NCI-H2196 (cell line): ENCODE measurements around the gene USP21.

Source experiments
- DNase-seq: peaks from one replicate; lab custom pipeline; 2025; ENCODE audit not compliant: unreplicated experiment; lab: John Stamatoyannopoulos, UW

Gene USP21

DNA sequence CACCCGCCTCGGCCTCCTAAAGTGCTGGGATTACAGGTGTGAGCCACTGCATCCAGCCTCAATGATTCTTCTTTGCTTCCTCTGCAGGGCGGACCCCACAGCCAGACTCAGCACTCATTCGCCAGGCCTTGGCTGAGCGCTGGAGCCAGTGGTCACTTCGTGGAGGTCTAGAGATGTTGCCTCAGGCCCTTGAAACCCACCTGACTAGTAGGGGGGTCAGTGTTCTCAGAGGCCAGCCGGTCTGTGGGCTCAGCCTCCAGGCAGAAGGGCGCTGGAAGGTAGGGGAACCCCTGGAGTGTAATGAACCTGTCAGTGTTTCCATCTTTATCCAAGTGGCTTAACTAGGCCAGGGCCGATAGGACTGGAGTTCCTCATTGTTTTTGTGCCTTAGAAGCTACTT lies 9.6 kb downstream of the USP21 start:
- DNase-seq = no peak

DNA sequence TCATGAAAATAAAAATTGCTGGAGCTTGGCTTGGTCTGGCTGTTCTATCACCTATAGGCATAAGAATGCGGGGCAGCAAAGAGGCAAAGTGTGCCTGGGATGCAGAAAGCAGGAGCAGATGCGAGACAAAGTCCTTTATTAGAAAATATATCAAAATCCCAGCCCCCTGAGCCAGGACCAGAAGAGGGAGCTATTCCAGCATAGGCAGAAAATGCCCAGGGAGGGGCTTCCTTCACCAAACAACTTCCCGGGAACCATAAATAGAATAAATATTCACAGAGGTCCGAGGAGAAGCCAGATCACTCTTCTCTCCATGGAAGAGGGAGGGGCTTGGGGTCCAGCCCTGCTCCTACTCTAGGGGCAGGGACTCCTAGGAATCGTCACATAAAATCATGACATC lies 11.9 kb downstream of the USP21 start:
- DNase-seq = no peak

DNA sequence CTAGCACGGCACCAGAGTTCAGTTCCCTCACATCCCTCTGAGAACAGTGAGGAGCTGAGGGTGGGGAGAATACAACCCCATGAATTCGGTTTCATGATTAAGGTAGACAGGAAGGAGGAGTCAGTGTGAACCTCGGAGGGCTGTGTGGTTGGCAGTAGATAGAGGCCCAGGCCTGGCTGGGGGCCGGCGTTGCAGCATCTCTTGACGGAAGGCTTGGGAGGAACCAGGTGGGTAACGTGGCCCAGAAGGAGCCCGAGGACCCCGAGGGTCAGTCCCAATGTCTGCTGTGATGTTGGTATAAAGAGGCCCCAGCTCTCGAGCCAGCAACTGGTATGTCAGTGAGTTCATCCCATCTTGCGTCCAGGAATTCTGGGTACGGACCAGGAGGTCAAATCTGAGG lies 12.4 kb downstream of the USP21 start:
- no peak for DNase-seq

DNA sequence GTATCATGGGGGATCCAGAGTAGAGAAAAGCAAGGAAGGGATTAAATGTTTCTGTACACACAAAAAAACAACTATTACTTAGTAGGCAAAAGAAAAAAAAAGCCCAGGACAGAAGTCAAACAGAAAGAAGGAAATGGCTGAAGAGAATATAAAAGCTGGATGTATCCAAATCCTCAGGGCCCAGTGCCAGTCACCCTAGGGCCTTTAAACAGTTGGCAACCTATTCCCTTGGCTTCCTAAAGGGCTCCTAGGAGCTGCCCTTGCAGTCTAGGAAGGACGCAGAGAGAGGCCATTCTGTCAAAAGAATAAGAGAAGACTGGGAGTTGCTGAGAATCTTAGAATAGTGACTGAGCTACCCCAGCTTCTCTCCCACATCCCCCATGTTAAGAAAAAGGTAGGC lies 13.0 kb downstream of the USP21 start:
- DNase-seq = no peak

DNA sequence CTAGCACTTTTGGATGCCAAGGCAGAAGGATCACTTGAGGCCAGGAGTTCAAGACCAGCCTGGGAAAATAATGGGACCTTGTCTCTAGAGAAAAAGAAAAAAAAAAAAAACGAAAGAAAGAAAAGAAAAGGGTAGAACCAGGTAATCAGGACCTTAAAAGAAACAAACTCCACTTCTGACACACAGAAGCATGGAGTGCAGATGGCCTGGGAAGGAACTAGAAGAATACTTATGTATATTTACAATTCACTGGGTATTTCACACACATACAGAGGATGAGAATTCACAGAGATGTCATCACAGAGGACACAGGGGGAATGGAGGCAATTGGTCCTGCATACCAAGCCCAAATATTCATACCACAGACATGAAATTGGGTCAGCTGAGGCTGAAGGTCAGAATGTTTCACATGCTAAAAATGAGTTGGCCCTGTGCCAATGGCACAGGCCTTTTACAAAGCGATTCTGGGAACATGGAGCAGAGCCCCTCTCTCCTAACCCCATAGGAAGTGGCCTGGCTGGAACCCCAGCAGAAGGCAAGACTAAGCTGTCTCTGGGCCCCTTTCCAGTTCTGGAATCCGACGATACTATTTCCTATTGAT lies 13.6 kb downstream of the USP21 start:
- no peak for DNase-seq

DNA sequence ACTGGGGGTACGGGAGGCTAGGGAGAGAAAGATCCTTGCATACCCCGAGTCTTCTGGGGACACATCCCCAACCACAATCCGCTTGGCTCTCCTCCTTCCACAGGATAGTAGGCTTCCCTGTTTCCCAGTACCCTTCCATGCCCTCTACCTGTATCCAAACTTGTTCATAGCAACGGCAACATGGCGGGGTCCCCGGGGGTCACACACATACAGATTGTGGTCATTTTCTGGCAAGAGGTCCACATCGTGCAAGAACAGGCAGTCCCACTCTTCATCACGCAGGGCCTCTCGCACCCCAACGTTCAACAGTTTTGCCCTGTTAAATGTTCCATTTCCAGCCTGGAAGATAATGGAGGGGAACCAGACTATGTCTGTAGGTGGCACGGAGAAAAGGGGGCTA lies 14.4 kb downstream of the USP21 start:
- no peak for DNase-seq

DNA sequence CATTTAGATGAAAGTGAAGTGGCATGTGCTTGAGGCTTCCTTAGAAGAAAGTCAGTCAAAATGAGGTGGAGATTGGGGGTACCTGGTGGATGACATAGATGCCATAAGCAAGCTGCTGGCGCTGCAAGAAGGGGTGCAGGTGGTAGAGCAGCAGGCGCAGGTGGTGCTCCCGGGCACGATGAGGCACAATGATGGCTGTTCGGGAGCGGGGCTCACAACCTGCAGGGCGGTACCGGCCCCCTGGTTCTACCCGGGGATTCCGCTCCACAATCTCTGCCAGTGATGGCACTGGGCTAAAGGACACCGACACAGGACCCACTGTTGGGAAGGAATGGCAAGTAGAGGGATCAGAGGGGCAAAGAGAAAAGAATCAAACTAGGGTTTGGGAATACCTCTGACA lies 15.6 kb downstream of the USP21 start:
- no peak for DNase-seq

DNA sequence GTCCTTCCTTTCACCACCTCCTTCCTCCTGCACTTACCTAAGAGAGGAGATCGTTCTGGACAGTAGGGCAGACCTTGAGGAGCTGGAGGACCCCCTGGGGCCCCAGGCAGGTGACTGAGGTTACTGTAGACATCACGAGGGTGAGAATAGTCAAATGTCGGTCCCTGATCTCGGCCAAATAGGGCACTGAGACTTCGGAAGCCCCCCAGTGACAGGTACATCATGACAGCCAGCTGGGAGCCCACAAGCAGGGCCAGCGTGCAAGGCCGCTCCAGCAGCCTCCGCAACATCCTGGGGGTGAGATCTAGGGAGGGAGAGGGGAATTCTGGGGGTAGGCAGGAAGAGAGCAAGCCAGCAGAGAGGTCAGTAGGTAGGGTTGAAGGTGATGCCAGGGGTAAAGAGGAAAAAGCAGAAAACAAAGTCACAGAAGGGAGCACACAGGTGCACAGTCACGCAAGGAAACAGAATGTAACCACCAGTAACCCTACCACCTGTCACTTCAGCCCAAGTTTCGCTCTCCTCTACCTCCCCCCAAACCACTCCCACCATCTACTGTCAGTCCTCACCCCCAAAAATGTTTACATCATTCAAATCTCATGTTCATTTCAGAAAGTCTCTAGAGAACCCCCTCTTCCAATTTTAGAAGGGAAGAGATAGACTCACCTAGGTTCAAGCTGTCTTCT lies 16.6 kb downstream of the USP21 start:
- DNase-seq = no peak

DNA sequence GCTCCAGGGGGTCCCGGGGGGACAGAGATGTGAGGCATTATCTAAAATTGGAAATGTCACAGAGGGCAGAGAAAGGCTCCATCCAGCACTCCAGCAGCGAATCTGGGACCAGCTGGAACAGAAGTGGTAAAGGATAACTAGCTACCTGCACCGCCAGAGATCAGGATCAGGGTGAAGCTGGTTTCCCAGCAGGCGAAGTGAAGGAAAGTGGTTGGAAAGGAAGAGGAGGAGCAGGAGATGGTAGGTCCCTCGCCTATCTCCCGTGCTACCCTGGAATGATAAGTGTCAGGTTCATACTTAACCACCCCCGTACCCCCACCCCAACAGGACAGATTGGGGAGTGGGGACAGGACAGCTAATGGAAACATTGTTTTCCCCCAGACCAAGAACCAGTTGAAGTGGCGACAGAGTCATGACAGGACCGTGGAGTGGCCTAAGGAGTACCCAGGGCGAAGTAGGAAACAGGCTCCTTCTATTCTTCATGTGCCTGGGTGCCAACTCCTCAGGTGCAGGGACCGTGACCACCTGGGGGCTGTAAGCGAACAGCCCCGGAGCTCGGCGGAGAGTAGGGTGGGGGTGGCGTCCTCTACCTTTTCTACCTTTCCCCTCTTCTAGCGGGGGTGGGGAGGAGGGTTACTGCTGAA lies 17.3 kb downstream of the USP21 start:
- DNase-seq = no peak

DNA sequence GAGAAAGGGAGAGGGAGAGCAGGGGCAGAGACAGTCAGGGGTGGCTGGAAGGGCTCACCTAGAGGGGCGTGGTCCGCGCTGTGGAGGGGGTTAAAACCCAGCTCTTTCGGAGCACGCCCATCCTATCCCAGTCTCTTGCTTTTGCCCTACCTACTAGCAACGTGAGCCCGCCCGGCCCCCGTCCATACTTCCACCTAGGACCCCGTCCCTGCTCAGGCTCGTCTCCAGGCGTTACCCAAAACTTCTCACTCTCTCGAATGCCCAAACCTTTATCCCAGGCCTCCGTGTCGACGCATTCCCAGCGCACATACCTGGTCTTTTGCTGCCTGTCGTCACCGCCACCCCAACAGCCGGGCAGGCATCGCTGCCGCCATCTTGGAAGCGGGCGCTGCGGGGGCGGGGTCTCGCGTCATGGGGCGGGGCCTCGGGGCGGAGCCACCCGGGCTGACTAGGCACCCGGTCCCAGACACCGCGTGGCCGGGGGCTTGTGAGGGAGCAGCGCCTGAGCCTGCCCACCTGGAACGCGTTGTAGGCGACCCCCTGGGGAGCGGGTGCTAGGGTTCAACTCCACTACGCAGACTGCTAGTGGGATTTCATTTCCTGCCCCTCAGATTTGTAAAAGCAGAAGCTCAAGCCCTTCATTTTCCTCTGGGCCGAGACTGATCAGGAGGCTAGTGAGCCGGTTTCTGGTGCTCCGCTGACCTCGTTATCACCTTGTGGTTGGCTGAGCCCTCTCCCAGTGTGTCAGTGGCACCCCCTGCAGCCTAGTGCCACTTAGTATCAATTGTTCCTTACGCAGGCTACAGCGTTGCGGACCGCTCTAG lies 18.0 kb downstream of the USP21 start, which contains the start of gene B4GALT3:
Gene B4GALT3, minus strand, starts transcription at position 396 of the 824 bp plus-strand sequence. CDS start 1,447 bp downstream, outside the sequence.
- DNase-seq = peak; percentile 77

DNA sequence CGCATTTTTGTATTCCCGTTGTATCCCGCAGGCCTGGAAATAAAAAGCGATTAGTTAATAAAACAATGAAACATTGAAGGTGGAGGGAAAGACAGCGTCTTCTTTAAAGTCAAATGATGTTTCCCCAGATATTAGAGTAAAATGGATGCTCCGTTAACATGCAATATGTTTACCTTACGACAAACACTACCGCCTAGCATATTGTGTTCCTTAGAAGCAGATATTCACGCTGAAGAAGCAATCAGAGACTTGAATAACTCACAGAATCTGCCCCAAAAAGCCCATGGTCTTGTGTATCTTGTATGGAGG lies 18.6 kb downstream of the USP21 start:
- DNase-seq = no peak

DNA sequence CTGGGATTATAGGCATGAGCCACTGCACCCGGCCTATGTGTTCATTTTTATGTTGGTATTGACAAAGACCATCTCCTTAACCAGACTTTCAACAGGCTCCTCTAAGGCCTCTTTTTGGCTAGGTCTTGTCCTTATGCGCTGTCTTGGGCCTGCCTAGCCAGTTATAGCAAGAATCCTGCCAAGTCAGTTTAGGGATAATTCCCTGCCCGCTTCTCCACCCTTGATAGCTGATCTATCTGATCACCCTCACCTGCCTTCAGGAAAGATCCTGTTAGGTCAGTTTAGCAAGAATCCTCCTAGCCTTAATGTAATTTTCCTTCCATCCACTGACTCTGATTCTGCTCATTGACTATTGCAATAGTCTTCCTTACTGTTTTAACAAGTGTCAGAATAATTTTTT lies 20.4 kb downstream of the USP21 start:
- DNase-seq = no peak

DNA sequence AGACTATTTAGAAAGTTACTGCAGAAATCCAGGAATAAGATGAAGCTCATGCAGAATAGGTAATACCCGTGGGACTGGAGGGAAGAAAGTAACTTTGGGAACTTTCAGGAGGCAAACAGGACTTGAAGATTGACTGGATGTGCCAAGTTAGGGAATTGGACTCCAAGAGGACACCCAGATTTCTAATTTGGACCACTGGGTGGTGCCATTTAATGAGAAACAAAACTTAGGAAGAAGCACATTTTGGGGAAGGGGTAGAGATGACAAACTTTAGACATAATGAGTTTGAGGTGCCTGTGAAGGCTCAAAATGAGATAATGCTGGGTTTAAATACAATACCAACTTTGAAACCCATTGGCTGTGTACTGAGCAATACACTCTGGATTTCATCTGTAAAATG lies 21.3 kb downstream of the USP21 start:
- no peak for DNase-seq

DNA sequence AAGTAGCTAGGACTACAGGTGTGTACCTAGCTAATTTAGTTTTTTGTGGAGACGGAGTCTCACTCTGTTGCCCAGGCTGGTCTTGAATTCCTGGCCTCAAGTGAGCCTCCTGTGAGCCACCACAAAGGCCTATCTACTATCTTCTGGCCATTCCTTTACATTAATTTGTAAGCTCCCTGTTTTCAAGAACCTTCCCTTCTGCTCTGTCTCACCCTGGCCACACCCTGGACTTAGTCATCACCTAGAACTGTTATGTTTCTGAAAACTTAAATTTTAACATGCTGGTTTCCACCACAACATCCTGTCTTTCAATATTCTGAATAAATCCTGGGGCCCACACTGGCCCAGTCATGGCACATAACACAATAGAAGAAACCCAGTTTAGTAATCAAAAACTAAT lies 22.9 kb downstream of the USP21 start:
- no peak for DNase-seq

DNA sequence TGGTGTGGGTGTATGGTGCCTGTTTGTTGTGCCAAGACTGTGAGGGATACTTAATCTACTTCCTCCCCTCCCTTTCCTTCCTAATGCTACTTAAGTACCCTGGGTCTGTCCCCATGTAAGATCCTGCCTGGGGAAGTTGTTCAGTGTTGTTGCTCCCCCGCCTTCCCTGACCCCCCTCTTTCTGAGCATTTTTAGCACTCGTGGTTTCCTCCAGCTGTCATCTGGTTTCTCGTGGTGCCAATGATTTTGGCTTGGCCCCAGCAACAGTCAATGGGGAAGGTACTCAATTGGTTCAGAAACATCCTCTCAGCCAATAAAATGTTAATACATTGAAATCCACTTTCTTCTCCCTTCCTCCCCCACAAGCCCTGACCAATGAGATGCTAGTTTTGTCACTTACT lies 26.0 kb downstream of the USP21 start:
- peak; percentile 46 for DNase-seq

DNA sequence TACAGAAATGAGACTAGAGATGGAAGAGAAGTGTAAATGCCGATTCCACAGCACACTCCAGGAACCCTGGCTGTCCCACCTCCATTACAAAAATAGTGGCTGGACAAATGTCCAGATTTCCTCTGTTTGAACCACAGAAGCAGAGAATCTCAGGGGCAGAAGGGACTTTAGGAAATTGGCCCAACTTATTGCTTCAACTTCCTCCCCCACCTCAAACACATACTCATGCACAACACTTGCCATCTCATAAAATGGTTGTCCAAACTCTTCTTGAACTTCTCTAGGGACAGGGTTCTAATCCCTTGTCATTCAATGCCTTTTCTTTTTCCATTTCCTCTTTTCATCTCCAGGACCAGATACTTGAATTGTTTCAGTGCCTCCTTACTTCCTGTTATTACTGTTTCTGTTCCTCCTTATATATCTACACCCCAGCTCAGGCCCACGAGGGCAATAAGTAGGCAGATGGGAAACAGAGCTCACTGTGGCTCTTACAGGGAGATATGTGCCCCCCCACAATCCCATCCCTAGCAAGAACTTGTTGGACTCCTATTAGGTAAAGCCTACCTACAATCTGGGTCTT lies 26.5 kb downstream of the USP21 start:
- DNase-seq = no peak

DNA sequence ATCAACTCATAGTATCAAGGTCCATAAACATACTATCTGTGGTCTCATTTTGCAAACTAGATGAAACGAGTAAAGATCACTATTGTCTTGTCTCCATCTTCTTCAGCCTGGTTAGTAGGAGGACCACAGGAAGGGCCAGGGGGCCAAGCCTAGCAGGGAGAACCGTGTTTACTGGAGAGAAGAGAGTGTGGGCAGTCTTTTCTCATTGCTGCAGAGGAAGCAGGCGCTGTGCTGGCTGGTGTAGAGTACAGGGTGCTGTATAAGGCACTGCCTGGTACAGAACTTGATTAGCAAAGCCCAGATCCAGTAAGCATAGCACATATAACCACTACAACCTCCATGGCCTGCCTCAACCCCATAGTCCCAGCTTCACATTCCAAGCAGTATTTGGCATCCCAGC lies 28.0 kb downstream of the USP21 start:
- no peak for DNase-seq

DNA sequence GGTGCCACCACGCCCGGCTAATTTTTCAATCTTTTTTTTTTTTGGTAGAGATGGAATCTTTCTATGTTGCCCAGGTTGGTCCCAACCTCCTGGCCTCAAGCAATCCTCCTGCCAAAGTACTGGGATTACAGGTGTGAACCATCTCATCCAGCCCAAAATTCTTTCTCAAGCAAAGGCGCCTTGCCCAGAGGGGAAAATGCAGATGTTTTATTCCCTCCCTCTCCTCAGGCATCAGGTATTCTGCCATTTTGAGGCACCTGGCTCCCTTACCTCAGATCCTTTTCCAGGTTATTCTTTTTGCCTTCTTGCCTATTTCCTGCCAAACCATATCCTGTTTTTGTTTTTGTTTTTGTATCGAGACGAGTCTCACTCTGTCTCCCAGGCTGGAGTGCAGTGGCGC lies 29.1 kb downstream of the USP21 start:
- no peak for DNase-seq

DNA sequence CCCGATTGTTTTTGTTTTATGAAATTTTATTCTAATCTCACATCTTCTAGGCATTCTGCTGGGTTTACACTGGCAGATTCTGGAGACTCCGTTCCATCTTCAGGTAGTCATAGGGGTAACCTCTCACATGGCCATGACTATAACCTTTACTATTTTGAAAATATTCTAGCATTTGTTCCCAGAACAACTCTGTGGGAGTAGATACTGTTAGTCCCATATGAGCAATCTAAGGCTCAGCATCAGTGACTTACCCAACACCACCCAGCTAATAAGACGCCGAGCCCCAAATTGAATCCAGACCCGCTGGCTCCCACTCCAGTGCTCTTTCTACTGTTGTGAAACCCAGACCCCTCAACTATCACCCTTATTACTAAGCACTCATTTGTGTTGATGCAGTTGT lies 29.7 kb downstream of the USP21 start:
- no peak for DNase-seq

DNA sequence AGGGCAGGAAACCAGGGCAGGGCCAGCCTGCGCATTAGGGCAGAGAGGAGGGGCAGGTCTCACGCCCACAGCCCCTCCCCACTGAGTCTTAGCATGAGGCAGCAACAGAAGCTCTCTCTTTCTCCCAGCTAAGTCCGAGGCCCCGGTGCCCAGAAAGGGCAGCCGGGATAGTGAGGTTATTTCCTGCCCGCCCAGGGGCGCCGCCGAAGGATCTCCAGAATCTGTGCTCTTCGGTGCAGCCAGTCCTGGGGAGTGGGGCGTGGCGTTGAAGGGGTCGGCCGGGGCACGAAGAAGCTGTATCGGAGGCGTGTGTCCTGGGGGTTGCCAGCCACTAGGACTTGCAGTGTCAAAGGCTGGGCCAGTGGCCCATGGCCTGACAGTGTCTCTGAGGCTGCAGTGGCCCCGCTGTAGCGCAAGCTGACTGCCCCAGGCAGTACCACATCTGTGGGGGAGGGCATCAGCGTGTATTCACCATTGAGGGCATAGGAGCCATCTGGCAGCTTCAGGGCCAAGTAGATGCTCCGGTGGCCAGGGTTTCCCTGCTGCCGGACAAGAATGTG lies 31.7 kb downstream of the USP21 start:
- DNase-seq = no peak

DNA sequence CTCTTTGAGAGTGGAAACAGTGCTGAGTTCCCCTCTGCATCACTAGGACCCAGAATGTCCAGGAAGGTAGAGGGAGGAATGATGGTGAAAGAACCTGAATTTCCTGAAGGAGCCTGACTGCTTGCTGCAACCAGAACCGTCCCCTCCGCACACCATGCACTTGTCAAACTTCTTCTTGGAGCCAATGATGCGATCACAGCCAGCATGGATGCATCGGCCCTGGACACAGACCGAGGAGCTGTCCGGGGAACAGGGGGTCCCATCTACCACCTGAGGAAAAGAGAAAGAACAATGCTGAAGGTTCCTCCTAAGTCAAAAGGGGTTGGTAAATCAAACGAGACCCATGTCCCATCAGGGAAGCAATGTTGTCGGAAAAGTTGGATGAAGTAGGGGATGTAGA lies 32.7 kb downstream of the USP21 start:
- DNase-seq = no peak
